Dermis blood vessel endothelial cell (primary cell): ENCODE results near the gene THPO. TPM values are rescaled to one million over a fixed set of nuclear protein-coding genes. Genes with fewer than 3 reads are reported as not detected.

Experiments used
- DNase-seq: peaks from one replicate; pipeline ENCODE4 v3.0.0; 2010
- total RNA-seq: library from RNA; depleted of rRNA; stranded (reverse); fragments of >200 nt; gene quantifications from 2 replicates; pipeline ENCODE4 v1.2.3, GENCODE V29; 2014

THPO gene
- total RNA-seq, 1 donor from 2014 or later: not detected

DNA sequence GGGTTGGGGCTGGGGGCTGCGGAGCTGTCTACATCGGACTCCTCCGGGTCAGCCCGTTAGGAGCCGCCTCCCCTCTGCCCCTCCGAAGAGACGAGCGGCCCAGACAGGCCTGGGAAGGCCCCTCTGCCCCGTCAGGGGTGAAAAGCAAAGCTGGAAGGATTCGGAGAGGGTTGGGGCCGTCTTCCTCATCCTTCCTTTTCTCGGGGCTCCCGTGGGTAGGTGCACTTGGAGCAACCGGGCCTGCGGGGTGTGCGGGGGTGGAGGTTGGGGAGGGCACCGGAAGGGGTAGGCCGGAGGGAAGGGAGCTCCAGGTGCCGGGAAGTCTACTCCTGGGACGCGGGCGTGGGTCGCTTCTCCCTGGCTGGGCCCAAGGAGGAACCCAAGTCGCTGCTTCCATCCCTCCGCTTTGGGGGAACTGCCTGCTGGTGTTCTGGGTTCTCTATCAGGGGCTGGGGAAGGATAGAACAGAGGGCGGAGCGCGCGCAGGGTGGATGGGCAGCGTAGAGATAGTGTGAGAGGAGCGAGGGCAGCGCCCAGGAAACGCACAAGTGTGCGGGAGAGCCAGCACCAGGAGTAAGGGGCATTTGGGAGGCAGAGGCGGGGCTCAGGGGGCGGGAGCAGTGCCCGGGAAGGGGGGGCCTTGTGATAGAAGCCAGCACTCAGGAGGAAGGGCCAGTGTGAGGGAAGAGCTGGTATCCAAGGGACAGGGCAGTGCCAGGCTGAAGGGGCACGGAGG, 15.9 kb downstream of the THPO start:
- DNase-seq: peak; percentile 51

DNA sequence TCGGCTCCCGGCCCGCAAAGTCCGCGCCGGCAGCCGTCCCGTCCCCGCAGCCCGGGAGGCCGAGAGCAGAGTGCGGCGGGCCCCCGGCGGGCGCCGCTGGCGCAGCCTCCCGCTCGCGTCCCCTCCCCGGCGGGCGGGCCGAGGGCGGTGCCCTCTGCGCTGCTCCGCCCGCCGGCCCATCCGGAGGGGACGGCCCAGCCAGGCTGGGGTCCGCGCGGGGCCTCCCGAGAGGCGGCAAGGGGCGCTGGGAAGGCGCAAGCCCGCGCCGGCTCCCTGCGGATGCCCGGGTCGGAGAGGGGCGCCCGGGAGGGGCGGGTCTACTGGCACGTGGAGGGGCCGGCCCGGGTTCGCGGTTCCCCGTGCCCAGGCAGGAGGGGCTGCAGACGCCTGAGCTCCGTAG, 16.5 kb downstream of the THPO start, which contains the start of the genes CLCN2 and POLR2H:
CLCN2 (minus strand) TSS at position 74 of the 400 bp plus-strand sequence. CDS start 126 bp downstream, outside the sequence.
POLR2H (plus strand) TSS at position 179 of the 400 bp plus-strand sequence. CDS start 1,783 bp downstream, outside the sequence.
- DNase-seq: peak; percentile 65

DNA sequence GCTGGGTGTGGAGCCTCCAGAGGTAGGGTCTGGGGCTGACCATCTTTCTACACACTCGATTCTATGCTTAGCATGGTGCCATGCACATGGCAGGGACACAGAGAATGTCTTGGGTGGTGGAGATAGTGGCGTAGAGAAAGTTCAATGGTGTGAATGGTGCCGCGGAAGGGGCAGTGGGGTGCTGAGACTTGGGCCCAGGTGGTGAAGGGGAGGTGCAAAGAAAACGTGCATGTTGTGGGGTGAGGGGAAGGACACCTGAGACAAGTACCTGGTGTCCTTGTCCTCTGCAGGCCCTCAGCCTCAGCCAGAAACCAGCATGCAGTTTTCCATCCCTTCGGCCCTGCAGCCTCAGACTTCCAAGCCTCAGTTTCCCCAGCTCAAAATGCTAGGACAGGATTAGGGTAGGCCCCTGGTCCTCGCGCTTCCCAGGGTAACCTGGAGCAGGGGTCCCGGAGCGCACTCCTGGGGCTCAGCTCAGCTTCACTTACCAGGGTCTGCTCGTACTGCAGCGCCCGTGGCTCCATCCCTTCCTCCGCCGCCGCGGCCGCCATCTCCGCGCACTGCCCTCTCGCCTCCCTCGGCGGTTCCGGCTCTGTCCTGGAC, 17.0 kb downstream of the THPO start:
- no peak for DNase-seq

DNA sequence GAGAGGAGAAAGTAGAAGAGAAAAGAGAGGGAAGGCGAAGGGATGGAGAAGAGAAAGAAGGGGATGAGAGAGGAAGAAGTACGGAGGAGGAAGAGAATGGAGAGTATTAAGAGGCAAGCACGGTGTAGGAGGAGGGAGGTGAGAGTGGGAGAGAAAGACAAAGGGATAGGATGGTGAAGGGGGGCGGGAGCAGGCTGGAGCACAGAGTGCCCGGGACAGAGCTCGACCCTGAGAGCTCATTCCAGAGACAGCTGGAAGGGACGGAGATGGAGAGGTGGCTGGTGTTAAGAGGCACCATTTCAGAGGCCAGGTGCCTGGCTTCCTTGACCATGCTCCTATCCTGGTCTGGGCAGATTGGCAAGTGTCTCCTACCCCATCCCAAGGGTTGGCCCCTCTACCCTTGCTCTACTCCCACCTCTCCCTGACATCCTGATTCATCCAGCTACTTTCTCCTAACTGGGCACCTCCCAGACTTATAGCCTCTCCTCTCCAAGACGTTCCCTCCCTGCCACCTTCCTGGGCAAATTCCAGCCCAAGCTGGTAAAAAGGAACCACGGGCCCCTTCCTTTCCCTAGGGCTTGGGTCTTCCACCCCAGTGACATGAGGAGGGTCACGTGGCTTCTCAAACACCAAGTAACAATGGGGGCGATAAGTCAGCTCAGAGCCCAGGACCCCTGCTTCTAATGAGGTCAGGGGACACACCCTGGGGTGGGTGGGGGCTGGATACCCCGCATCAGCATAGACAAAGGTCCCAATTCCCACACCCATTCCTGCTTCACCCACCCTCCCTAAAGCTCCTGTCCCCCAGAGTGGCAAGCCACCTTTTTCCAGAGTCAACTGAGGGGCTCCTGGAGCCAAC, 17.7 kb downstream of the THPO start:
- DNase-seq: no peak

DNA sequence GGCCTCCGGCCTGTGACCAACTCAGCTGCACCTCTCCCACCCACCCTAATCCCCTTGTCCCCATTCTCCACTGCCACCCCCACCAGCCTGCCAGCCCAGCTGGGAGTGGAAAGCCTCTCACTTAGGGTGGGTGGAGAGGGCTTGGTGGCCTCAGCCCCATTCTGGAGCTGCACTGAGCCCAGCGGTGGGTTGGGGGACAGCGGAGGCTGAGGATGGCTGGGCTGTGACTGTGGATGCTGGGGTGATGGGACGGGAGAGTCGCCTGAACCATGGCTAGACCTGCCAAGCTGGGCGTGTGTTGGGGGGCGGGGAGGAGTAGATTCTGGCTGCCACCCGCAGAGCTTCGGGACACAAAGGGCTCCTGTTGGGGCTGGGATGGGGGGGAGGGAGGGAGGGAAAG, 18.4 kb downstream of the THPO start:
- DNase-seq: no peak

DNA sequence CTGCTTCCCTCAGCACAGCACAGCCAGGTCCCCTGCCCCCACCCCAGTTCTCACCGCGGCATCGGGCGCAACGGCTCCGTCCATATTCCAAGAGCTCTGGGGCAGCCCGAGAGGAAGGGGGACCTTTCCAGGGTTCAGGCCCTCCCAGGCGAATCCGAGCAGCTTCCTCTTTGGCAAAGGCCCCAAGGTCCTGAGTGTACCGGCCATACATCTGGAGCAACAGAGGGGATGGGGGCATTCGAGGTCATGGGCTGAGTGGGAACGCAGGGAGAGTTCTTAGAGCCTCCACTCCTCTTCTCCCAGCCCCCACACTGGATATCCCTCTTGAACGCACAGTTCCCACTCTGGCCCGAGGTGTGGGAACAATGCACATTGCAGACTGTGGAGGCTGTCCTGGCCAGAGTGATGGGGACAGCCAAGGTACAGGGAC, 19.1 kb downstream of the THPO start:
- DNase-seq: no peak

DNA sequence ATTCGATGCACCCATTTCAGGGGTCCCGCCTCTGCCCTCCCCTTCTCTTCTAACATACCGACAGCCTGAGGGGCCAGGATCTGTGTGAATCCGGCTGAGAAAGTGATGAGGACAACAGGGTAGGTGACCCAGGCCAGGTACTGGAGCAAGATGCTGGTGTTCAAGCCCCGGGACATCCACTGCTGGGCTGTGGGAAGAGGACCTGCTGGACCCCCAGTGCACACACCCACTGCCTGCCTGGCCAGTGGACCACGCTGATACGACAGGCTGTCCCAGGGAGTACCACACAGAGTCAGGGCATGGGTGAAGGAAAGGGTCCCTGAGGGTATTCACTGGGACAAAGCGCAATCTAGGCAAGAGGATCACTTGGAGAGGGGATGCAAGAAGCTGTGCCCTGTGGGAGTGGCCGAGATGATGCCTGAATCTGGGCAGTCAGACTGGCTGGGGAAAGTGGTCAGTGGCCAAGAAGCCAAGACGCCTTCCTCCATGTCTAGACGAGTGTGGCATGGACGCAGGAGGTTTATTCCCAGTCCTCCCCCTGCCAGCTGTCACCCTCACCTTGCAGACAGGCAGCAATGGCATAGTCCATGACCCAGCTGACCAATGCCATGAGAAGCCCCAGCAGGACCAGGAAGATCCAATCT, 19.8 kb downstream of the THPO start:
- DNase-seq: no peak

DNA sequence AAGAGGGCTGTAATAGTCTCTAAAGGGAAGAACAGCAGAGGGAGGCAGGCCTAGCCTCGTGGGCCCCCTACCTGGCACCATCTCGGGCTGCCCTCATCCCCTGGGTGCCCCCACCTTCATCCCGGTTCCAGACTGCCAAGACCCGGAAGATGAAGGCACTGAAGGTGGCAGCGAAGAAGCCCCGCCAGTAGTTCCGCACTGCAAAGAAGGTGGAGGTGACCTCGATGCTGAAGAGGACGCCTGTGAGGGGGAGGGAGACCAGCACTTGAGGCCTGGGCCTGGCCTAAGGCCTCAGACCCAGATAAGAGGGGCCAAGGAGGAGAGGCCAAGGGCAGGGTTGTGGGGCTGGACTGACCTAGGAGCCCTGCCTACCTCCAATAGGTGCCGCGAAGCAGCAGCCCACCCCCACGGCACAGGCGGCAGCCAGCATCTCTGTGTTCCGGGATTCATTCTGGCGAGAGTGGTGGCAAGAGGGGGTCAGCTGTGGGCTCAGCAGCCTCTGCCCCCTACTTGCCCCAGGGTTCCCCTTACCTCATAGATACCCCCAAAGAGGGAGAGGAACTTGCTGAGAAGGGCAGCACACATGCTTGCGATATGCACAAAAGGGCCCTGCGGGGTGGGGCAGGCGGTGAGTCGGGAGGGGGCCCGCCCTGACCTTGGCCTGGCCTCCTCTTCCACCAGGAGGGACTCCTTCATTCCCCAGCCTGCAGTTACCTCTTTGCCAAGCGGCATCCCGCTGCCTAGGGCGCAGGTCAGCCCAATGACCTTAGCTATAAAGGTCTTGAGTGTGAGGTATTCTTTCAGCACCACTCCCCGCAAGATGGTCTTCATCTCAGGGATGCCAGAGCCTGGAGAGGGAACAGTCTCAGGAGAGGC, 20.5 kb downstream of the THPO start:
- DNase-seq: no peak

DNA sequence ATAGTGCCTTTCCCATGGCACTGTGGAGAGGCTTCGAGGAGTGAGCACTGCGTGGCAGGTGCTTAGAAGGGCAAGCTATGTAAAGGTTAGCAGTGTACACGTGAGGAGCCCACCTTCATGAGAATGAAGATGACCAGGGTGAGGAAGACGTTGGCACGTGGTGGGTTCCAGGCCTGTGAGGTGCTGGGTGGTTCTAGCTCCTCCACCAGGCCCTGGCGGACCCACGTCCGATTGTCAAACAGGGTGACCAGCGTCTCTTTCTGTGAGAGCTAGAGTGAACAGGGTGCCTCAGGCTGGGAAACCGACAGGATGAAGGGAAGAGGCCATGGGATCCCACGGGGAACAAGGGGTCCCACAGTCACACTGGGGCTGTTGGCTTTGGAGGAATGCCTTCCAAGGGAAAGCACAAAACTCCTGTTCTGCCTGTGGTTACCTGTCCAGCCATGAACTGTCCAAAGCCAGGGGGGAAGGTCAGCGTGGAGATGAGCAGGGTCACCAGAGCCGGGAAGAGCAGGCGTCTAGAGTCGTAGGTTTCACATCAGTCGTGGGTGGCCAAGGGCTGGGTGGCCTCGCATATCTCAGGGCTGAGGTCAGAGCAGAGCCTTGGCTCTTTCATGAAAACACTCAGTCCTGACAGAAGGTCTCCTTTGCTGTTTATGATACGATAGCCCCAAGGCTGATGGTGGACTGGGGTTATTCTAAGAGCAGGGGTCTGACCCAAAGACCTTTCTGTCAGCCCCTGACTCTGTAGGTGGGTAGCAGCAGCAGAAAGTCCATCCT, 22.6 kb downstream of the THPO start:
- no peak for DNase-seq

DNA sequence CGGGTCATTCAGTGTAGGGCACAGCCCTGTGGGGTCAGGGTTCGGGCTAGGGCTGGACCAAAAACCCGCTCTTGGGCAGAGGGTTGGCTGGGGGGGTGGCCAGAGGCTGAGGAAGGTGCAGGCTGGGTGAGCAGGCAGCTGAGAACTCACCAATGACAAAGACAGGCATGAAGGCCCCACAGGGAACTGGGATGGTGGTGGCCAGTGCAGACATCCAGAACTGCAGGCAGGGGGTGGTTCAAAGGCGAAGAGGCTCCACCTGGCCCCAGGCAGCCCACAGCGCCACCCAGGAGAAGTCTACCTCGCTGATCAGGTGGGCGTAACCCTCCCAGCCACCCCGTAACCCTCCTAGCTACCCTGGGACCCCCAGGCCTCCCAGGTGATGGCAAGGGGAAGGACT, 23.3 kb downstream of the THPO start:
- no peak for DNase-seq

DNA sequence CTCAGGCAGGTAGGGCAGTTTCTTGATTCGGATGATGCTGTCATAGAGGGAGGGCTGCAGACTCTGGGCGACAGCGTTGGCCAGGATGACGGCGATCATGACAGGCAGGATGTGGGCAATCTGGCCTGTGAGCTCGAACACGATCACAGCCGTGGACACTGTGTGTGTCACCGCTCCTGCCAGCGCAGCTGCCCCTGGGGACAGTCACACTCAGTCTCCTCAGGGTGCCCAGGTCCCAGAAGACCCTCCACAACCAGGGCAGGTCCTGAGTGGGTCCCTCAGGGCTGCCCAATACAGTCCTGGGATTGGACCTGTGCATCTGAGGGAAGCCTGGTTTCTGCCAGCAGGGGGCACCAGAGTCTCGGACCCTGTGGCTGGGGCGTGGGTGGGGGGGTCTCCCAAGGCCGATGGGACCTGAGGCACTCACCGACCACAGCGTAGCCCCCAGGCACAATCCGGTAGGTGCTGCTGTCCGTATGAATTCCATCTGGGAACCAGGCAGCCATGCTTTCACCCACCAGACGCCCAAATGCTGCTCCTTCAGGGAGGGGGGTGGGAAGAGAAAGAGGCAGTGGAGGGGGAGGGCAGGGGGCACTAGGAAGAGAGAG, 23.8 kb downstream of the THPO start:
- peak; percentile 69 for DNase-seq

DNA sequence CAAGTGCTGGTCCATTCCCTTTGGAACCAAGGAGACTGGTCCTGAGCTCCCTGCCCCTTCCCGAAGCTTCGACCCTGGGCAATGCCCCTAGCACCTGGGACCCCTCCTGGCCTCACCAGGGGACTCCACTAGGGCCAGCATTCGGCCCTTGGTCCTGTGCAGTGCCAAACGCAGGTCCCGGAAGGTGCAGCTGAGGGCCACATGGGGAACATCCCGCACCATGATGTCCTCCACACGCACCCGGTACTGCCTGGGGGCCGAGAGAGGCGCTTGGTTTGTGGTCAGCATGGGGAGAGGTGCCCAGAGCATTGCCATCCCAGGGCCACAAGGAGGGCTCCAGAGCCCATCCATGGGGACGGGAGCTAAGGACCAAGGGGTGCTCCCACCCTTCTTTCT, 24.5 kb downstream of the THPO start:
- no peak for DNase-seq

DNA sequence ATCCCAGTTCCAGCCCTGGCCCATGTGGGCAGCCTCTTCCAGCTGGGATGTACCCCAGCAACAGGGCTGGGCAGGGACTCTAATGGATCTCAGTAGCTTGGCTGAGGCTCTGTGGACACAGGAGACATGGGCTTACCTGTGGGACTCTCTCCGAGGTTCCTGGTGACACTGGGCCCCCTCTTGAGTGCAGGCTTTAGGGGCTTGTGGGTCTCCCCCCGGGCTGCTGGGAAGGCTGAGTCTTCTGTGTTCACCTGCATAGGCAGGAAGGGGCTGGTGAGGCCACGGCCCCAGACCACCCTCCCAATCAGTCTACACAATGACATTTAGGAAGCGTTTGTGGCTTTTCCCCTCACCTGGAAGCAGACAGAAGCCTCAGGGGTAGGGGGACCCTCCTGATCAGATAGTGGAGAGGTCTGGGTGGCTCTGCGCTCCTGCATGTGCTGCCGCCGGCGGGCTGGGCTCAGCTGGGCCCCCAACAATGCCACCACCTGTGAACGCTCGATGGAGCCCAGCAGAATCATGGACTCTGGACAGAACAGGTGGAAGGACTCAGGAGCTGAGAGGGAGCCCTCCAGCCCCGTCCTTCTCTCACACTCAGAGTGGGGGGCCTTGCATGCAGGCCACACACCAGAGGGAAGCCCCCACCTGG, 25.0 kb downstream of the THPO start:
- no peak for DNase-seq

DNA sequence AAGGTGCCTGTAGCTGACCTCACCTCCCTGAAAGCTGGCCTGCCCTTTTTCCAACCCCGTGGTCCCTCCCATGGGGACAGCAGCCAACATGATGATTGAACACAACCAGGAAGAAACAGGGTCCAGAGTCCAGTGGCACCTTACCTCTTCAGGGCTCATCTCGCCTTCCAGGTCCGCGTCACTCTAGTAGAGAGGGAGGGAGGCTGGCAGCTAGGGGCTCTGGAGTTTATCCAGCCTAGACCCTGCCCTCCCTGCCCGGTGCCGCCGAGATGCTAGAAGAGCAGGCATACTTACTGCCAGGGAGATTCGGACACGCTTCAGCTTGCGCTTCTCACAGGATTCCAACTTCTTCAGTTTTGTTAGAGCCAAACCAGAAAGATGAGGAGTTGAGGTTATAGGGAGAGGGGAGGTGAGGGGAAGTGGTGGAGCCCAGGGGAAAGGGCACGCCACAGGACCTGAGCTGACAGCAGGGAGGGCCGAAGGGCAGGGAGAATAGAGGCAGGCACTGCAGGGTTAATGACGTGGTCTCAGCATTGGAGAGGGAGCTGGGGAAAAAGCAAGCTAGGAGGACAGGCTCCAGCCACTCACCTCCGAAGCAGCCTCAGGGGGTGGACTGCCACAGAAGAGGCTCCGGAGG, 25.7 kb downstream of the THPO start:
- DNase-seq: no peak

DNA sequence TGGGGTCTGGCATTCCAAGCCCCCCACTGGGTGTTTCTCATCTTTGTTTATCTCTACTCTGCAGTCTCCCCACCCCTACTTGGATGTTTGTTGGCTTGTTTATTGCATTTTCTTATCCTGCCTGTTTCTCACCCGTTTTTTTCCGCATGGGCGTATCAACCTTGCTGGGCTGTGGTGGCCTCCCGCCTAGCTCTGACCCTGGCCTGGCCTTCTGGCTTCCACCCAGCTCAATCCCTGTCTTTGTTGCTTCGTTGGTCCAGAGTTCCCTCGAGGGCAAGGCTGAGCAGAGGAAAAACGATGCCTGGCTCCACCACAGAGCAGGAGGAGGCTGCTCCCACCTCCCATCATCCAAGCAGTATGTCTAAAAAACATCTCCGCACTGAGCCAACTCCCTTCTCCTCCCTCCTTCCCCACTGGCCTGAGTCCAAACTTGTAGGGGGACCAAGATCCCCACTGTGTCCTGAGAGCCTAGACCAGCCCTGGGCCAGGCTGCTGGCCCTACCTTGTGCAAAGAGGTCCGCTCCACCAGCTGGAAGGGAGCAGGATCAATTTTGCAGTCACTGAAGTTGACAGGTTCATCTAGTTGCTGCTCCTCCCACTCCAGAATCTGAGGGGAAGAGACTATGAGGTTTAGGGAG, 26.4 kb downstream of the THPO start:
- no peak for DNase-seq

DNA sequence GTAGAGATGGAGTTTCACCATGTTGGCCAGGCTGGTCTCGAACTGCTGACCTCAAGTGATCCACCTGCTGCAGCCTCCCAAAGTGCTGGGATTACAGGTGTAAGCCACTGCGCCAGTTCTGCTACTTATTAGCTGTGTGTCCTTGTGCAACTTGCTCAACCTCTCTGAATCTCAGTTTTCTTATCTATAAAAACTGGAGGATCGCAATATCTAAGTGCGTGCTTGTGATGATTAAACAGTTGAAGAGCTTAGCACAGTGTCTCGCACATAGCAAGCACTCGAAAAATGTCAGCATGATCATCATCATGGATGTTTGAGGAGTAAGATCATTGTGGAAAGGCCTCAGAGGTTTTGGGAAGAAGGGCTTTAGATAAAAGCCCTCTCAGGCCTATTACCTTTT, 27.4 kb downstream of the THPO start:
- no peak for DNase-seq

DNA sequence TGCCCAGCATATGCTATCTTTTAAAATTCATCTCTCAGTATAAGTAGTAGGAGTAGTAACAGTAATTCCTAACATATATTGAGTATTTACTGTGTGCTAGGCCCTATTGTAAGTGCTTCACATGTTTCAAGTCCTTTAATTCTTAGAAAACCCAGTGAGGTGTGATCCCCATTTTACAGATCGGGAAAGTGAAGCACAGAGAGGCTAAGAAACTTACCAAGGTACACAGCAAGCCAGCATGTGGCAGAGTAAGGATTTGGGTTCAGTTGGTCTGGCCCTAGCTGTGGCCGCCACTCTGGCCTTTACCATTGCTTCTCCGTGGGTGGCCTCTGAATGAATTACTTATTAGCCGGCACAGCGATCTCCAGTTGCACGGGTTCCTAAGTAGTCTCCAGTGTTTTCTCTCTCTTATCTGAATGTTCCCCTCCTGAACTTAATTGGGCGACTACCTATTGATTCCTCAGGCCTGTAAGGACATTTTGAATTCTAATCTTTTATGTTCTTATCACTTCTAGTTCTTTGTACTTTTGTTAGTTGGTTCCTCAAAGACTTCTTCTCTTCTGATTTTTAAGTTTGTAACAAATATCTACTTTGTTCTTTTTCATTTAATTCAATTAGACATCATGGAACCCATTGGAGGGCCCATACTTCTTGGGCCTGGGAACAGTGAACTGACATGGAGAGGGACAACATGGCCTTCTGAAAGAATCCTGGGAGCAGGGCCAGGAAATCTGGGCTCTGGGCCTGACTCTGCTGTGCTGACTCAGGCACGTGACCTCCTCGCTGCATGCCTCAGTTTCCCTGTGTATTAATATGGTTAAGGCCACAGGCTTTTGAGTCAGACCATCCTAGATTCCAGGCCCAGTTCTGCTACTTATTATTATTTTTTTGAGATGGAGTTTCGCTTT, 28.2 kb downstream of the THPO start:
- no peak for DNase-seq

DNA sequence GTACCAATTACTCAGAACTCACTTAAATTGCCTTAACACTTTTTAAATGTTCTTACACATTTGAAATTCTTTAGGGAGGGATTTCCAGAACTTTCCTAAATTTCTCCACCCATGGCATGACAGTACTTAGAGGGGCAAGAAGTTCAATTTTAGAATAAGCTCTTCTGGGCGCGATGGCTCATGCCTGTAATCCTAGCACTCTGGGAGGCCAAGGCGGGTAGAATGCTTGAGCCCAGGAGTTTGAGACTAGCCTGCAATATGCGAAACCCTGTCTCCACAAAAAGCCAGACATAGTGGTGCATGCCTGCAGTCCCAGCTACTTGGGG, 30.0 kb downstream of the THPO start:
- no peak for DNase-seq
